GM21423 (cell line): ENCODE results near the gene ESPN.
A peak's percentile ranks its signal among the peaks of the same experiment; 100 is the strongest.
"Not testable (repeated sequence)": the region's sequence is repeated elsewhere in the genome, so short reads cannot be mapped to it uniquely, and the experiment has no call there.

Source experiments
- ATAC-seq: cut with Tn5 transposase; IDR thresholded peaks from one replicate; pipeline ENCODE4 v1.9.1; 2021; ENCODE audit warnings: mild to moderate bottlenecking, moderate library complexity; ENCODE audit not compliant: unreplicated experiment

Gene ESPN

GRCh38 chr1:6426972-6427350 lies 2.4 kb downstream of the ESPN start:
- no peak for ATAC-seq

DNA sequence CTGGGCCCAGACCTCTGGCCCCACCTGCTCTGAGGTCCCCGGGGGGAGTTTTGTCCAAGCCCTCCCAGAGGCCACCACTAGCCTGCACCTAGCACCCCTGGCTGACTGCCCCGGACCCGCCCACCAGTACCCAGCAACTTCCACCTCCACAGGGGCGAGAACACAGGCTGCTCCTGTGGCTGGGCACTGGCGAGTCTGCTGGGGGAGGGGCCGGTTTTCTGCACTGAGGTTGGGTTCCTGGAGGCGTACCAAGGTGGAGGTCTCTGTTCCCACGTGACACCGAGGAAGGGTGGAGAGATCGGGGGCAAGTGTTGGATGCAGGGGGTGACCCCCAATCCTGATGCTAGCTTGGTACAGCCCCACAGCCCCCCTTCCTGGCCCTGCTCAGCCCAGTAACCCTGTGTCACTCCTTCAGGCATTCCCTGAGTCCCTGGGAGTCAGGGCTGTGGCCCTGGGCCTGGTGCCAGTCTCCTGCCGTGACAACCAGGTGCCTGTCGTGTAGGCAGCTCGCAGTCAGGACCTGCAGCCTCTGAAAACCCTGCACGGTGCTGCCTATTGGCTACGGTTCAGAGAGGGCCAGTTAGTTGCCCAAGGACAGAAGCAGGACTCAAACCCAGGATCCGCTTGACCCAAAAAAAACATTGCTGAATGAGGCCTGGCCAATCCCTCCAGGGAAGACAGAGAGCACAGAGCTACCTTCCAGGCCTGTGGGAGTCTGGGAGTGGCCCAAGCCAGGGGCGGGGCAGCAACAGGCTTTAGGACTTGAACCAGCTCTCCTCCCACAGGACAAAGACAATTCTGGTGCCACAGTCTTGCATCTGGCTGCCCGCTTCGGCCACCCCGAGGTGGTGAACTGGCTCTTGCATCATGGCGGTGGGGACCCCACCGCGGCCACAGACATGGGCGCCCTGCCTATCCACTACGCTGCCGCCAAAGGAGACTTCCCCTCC lies 3.1 kb downstream of the ESPN start:
- no peak for ATAC-seq

DNA sequence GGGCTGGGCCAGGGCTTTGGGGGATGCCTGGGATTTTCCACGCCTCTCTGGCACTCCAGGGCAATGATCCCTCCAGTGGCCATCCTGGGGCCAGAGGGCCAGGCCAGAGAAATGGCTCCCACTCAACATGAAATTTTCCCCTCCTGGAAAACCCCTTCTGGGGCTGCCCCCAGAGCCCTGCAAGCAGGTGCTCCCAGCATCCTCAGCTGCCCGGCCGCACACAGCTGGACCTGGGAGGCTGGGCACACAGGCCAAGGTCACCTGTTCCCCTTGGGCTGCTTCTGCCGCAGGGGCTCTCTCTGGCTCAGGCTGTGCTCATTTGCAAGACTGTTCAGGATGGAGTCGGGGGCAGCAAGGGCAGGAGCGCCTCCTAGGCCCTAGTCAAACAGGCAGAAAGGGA lies 3.9 kb downstream of the ESPN start:
- not testable (repeated sequence) for ATAC-seq

GRCh38 chr1:6429660-6430411 lies 5.3 kb downstream of the ESPN start:
- ATAC-seq = not testable (repeated sequence)

- ATAC-seq = not testable (repeated sequence)
Measured at GRCh38 chr1:6431645-6432579, 7.3 kb downstream of the ESPN start.

DNA sequence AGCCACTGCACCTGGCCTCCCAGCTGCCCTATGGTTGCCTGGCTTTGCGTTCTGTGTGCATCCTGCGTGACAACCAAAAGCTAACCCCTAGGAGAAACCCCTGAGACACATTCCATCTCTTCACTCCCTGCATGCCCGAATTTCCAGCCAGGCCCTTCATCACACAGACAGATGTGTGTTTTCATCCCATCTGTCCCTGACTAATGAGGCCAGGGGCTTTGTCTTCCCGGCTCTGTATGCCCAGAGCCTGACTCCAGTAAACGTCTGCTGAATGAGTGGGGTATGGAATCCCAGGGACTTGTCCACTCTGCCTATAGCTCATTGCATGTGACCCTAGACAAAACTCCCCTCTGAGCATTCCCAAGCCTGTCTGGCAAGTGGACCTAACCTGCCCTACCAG lies 9.6 kb downstream of the ESPN start:
- no peak for ATAC-seq

DNA sequence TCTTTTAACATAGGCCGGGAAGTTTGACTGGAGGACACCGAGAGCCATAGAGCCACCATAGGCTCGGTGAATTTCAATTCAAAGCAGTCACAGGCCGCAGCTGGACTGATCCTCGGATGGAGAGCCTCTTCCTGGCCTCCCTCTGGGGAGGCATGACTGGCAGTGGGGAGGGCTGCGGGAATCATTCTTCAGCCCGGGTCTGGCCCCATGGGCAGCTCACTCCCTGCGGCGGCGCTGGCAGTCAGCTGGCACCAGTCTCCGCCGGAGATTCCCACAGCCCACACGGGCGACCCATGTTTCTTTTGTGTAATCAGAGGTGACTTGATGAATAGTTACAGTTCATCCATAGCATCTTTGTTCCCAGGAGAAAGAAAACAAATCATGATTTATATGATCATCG lies 10.6 kb downstream of the ESPN start:
- no peak for ATAC-seq

GRCh38 chr1:6435547-6435946 lies 11.0 kb downstream of the ESPN start:
- ATAC-seq = no peak

- ATAC-seq = not testable (repeated sequence)
Measured at GRCh38 chr1:6436277-6436676, 11.7 kb downstream of the ESPN start.

GRCh38 chr1:6437012-6437700 lies 12.6 kb downstream of the ESPN start:
- not testable (repeated sequence) for ATAC-seq

- ATAC-seq = peak; percentile 38
Measured at GRCh38 chr1:6438047-6438525, 13.5 kb downstream of the ESPN start.

- ATAC-seq = no peak
Measured at GRCh38 chr1:6440198-6441126, 15.9 kb downstream of the ESPN start.

DNA sequence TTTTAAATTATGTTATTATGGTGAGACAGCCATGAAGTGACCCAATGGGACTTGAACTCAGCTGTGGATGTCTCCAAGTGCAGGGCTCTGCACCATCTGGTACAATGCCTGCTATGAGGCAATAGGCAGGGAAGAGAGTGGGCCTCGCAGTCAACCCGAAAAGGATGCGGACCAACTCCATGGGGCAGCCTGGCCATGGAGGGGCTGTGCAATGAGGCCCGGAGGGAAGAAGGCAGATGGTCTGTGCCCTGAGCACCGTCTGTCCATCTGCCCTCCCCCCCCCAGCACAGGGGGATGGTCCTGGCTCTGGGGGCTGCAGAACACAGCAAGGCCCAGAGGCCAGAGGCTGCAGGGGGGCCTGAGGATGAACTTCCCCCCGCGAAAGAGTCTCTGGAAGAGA lies 17.0 kb downstream of the ESPN start:
- no peak for ATAC-seq

DNA sequence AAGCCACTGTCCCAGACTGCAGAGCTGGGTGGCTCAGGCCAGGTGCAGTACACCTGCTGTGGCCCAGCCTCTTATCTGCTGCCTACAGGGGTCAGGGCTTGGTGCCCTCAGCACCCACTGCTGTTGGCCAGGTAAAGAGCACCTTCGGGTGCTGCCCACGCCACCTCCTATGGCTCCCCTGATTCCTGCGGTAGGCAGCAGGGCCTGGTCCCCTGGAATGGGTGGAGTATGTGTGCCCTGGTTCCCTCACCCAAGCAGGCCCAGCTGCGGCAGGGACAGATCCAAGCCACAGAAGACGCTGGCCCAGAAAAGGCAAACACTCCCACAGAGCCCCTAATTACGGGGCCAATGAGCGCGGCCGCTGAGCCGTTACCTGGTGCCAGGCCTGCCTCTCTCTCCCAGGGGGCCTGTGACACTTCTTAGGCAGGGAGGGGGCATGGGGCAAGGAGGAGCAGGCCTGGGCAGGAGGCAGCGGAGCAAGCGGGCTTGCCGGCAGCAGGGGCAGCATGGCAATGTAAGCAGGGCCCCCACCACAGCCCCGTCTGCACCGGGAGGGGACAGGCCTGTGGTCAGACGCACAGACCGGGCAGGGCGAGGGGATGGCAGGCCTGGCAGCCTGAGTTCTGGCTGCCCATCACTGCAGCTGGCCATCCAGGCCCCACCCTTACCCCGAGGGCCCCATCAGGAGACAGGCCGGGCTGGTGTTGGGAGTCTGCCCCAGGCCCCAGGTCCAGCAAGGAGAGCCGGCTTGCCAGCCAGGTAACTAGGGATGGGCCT lies 19.0 kb downstream of the ESPN start:
- no peak for ATAC-seq

DNA sequence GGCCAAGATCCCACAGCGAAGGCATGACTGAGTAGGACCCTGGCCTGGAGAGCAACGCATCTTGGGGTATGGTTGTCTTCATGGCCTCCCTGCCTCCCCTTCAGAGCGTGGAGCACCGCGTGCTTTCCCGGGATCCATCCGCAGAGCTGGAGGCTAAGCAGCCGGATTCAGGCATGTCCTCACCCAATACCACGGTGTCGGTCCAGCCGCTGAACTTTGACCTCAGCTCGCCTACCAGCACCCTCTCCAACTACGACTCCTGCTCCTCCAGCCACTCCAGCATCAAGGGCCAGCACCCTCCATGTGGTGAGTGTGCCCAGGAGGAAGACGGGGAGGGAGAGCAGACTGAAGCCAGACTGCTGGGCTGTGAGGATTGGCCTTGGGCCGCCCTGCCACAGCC lies 19.8 kb downstream of the ESPN start:
- ATAC-seq = no peak

GRCh38 chr1:6445062-6445763 lies 20.6 kb downstream of the ESPN start:
- no peak for ATAC-seq

- ATAC-seq = not testable (repeated sequence)
Measured at GRCh38 chr1:6445929-6446328, 21.4 kb downstream of the ESPN start.

DNA sequence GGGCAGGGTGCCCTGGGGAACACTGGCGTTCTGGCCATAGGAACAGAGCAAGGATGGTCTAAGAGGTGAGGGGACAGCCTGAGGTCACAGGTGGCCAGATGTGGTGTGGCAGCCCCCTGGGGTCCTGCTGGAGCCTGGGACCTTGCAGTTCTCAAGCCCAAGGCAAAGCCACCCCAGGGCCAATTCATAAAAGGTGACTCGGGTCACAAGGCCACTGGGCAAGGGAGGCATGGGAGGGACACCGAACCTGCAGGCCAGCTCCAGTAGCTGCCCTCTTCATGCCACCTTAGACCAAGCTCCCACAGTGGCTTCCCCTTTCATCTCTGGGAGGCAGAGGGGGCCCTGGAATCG lies 22.1 kb downstream of the ESPN start:
- ATAC-seq = no peak
